ENCODE measurements around the gene SEC14L1.

DNA sequence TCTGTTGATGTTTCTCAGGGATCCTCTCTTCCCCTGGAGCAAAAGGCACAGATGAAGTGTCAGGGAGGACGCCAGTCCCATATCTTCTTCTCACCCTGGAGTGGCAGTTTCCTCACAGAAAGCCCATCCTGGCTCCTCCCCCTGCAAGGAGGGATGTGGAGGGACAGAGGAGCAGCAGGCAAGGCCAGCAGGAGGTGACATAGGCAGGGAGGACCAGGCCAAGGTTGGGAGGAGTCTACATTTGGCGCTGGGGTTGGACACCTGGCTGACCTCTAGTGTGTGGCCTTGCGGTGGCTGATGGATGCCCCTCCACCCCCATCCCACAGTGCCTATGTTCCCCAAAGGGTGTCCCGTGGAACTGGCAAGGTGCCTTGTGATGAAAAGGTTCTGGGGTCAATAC is 125.4 kb downstream of the SEC14L1 start:
- TF ChIP-seq RAD21 (conservative IDR thresholded peaks at IDR 0.05 in 1 of 2, IDR thresholded peaks at IDR 0.05 in 1 of 2) (no peak), POLR2A (IDR thresholded peaks at IDR 0.05; ENCODE audit: low read length) (no peak), ZC3H11A (IDR thresholded peaks at IDR 0.05) (no peak), CHD2 (IDR thresholded peaks at IDR 0.05; ENCODE audit: low read length, partially characterized antibody) (no peak), CEBPB (IDR thresholded peaks at IDR 0.05) (no peak), MAZ (IDR thresholded peaks at IDR 0.05; ENCODE audit: borderline replicate concordance, low read depth, low read length) (no peak), JUNB (IDR thresholded peaks at IDR 0.05) (no peak), RNF2 (IDR thresholded peaks at IDR 0.05; ENCODE audit: borderline replicate concordance, low read depth) (no peak), HOXA7 (CRISPR knock-in tag; IDR thresholded peaks at IDR 0.05) (no peak), BHLHE40 (IDR thresholded peaks at IDR 0.05; ENCODE audit: low read depth, low read length) (no peak)
- TF ChIP-seq, protein P1, sequence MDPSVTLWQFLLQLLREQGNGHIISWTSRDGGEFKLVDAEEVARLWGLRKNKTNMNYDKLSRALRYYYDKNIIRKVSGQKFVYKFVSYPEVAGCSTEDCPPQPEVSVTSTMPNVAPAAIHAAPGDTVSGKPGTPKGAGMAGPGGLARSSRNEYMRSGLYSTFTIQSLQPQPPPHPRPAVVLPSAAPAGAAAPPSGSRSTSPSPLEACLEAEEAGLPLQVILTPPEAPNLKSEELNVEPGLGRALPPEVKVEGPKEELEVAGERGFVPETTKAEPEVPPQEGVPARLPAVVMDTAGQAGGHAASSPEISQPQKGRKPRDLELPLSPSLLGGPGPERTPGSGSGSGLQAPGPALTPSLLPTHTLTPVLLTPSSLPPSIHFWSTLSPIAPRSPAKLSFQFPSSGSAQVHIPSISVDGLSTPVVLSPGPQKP (IDR thresholded peaks at IDR 0.05; ENCODE audit: low read depth, low read length), result no peak
- TF ChIP-seq, protein P2, sequence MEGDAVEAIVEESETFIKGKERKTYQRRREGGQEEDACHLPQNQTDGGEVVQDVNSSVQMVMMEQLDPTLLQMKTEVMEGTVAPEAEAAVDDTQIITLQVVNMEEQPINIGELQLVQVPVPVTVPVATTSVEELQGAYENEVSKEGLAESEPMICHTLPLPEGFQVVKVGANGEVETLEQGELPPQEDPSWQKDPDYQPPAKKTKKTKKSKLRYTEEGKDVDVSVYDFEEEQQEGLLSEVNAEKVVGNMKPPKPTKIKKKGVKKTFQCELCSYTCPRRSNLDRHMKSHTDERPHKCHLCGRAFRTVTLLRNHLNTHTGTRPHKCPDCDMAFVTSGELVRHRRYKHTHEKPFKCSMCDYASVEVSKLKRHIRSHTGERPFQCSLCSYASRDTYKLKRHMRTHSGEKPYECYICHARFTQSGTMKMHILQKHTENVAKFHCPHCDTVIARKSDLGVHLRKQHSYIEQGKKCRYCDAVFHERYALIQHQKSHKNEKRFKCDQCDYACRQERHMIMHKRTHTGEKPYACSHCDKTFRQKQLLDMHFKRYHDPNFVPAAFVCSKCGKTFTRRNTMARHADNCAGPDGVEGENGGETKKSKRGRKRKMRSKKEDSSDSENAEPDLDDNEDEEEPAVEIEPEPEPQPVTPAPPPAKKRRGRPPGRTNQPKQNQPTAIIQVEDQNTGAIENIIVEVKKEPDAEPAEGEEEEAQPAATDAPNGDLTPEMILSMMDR (IDR thresholded peaks at IDR 0.05), result no peak
- TF ChIP-seq, protein P3, sequence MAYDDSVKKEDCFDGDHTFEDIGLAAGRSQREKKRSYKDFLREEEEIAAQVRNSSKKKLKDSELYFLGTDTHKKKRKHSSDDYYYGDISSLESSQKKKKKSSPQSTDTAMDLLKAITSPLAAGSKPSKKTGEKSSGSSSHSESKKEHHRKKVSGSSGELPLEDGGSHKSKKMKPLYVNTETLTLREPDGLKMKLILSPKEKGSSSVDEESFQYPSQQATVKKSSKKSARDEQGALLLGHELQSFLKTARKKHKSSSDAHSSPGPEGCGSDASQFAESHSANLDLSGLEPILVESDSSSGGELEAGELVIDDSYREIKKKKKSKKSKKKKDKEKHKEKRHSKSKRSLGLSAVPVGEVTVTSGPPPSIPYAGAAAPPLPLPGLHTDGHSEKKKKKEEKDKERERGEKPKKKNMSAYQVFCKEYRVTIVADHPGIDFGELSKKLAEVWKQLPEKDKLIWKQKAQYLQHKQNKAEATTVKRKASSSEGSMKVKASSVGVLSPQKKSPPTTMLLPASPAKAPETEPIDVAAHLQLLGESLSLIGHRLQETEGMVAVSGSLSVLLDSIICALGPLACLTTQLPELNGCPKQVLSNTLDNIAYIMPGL (CRISPR knock-in tag; IDR thresholded peaks at IDR 0.05; ENCODE audit: borderline replicate concordance), result no peak

Data from A549 (cell line).